ENCODE results near the gene SPI1.
"Not testable (repeated sequence)": the region's sequence is repeated elsewhere in the genome, so short reads cannot be mapped to it uniquely, and the experiment has no call there.

The SPI1 gene

DNA sequence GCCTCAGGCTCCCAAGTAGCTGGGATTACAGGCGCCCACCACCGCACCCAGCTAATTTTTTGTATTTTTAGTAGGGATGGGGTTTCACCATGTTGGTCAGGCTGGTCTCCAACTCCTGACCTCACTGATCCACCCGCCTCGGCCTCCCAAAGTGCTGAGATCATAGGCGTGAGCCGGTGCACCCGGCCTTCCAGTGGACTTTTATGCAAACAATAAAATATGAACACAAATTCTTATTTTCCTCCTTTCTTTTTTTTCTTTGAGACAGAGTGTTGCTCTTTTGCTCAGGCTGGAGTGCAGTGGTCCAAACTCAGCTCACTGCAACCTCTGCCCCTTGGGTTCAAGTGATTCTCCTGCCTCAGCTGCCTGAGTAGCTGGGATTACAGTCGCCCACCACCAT lies 61.8 kb downstream of the SPI1 start:
- DNase-seq: not testable (repeated sequence)

DNA sequence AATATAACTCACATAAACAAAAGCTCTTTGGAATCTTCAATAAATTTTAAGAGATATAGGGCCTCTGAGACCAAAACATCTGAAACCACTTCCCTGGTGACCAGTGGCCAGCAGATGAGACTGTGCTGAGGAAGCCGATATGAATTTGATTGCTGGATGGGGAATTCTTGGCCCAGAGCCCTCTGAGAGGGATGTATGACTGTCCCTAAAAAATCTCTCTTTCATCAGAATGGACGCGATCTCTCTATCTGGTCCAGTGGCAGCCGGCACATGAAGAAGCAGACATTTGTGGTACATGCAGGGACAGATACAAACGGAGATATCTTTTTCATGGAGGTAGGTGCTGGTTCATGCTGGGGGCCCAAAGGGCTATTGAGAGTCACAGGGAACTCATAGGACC lies 63.4 kb downstream of the SPI1 start:
- no peak for DNase-seq

DNA sequence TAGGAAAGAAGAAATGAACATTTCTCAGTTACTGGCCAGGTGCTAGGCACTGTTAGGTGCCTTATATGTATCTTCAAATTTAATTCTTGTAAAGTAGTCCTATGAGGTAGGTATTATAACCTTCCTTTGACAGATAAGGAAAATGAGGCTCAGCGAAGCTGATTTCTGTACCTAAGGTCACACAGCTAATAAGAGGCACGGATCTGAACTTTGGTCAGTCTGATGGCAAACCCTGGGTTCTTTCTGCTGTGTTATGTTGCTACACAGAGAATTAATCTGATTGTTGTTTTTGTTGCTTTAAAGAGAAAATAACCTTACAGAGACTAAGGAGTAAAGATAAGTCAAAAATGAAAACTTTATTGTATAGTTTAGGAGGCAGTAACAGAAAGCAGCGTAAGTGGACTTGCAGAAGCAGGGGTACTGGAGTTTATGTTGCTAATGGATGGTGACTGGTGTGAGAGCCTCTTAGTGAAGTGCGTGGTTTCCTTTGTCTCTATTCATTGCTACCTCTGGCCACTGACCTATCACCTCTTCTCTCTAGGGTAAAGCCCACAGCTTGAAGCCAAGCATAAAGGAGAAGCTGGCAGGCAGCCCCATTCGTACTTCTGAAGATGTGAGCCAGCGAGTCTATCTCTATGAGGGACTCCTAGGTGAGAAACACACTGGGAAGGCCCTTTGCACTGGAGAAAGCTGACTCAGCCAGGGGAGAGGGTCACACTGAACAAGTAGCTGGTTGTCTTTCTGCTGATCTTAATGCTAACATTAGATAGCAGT lies 70.1 kb downstream of the SPI1 start:
- DNase-seq: no peak

DNA sequence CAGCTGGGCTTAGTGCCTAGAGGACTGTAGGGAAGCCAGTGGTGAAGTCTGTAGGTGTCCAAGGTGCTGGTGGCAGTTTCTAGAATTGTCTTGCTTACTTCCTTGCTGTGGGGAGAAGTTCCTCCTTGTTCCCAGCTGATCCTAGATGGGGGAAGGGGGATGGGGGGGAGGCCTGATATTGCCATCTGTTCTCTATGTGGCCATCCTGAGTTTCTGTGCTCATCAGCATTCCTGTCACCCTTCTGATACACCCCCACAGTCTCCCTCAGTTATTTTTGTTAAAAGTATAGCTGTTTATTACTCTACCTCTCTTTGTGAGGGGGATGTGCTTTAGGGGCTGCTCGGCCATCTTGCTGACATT lies 71.9 kb downstream of the SPI1 start:
- DNase-seq: no peak

DNA sequence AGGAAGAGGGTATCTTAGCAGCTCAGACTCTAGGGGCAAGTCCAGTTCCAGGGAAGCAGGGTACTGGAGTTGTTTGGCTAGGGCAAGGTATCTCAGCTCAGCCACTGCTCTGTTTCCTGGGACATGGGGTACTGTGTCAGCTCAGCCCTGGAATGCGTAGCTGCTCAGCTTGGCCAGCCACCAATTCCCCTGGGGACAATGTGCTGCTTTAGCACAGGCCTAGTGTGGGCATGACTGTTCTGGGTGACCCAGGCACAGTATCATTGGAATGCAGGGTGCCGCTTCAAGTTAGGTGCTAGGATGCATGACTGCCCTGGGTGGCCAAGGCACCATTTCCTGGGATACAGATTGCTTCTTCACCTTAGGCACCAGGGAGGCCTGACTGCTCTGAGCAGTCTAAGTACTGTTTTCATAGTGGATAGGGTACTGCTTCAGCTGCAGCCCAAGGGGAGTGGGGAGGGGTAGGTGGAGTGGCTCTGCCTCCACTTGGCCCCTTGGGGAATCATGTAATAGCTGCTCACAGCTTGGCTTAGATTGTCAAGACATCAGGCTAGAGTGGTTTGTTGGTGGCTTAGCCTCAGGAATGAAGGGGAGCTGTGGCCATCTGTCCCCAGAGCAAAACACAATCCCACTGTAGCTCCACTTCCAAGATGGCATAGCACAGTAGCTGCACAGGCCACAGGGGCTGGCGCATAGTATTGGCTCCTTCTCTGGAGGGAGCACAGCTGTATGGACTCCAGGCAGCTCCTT lies 72.4 kb downstream of the SPI1 start:
- DNase-seq: no peak
